Breast epithelium (tissue), 4 donors: Measurements from ENCODE around the gene BTBD17. TPM values are rescaled to one million over a fixed set of nuclear protein-coding genes. Genes with fewer than 3 reads are reported as not detected.

Source experiments
- DNase-seq, 2 donors: peaks; one replicate each; pipeline ENCODE4 v3.0.0-alpha.2; 2019; ENCODE audit warnings: low spot score in 2 of 2
- H3K27ac ChIP-seq, 2 donors: fragments of 200-600 bp; sonication (generic) in 1 of 2; one replicate each; pipeline ENCODE4 v1.5.1; 2016 to 2019; ENCODE audit warnings: mild to moderate bottlenecking in 1 of 2
- H3K27me3 ChIP-seq, 2 donors: fragments of 200-600 bp; sonication (generic) in 1 of 2; one replicate each; pipeline versions ENCODE4 v1.5.1 to v1.6.0; 2017 to 2019; ENCODE audit warnings: control low read depth in 1 of 2, mild to moderate bottlenecking in 1 of 2
- H3K36me3 ChIP-seq: fragments of 200-600 bp; one replicate; pipeline ENCODE4 v1.5.1; 2019
- H3K4me1 ChIP-seq, 2 donors: fragments of 200-600 bp; sonication (generic); one replicate each; pipeline ENCODE4 v1.5.1; 2016 to 2019; ENCODE audit warnings: control low read depth in 1 of 2
- H3K4me3 ChIP-seq, 3 donors: fragments of 200-600 bp; sonication (generic); 1 replicate in 2 of 3; 2 replicates in 1 of 3; pipeline ENCODE4 v1.5.1; 2016 to 2019; ENCODE audit warnings: mild to moderate bottlenecking in 3 of 3, moderate library complexity in 2 of 3
- H3K9me3 ChIP-seq, 2 donors: fragments of 200-600 bp; sonication (generic) in 1 of 2; one replicate each; pipeline ENCODE4 v1.5.1; 2016 to 2019; ENCODE audit warnings: control low read depth in 1 of 2
- CTCF ChIP-seq, 3 donors: fragments of 450-650 bp; IDR thresholded peaks; one replicate each; pipeline ENCODE4 v1.5.1; 2016 to 2017; ENCODE audit warnings: antibody characterized with exemption in 3 of 3, mild to moderate bottlenecking in 3 of 3, moderate library complexity in 3 of 3
- POLR2A ChIP-seq: fragments of 450-650 bp; IDR thresholded peaks from one replicate; pipeline ENCODE4 v1.6.1; 2016; ENCODE audit warnings: antibody characterized with exemption, mild to moderate bottlenecking, moderate library complexity
- POLR2AphosphoS5 ChIP-seq, 3 donors: sonication (generic); formaldehyde crosslinking; IDR thresholded peaks; one replicate each; pipeline ENCODE4 v1.6.1; 2017; ENCODE audit warnings: antibody characterized with exemption in 3 of 3
- intact Hi-C: fragments of 100-400 bp; cut with DNase I; formaldehyde crosslinking; loops from one replicate; pipeline ENCODE4 v1.15.1; 2023; ENCODE audit warnings: low total_unique reads
- total RNA-seq, 3 donors: library from RNA; depleted of rRNA; stranded (reverse); fragments of >200 nt; gene quantifications; one replicate each; pipeline ENCODE4 v1.1.0, GENCODE V29; 2016

The BTBD17 gene
- total RNA-seq, 3 donors from 2014 or later = not detected

DNA sequence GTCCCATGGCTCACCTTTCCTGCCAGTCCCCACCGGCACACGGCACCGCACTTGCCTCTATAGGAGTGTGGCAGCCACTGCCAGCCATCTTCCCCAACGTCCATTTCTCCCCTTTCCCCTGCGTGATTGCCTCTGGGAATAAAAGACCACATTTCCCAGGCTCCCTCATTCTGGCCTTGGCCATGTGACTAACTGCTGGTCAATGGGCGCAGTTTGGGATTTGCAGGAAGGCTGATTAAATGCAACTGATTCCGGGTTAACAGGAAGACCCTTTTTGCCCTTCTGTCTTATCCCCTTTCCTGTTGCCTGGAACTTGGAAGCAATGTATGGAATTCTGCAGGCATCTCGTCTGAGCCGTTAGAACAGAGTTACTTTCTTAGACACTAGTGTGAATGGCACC is 3.0 kb downstream of the BTBD17 start:
- H3K27me3 ChIP-seq = peaks cover 0 to 84% of the 10 kb centered on the region in 2 donors
- intact Hi-C loops = no loop called here

DNA sequence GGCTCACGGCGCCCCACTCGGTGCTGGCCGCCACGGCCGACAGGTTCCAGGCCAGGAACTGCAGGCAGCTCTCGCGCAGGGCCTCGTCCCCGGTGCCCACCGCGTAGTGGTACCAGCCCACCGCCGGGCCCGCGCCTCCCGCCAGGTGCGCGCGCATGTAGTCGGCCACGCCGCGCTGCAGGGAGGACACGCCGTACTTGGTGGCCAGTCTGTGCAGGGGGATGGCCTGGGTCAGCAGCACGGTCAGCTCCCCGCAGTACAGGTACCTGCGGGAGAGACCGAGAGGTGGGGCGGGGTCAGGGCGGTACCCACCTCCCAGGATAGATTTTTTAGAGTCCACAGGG is 4.2 kb downstream of the BTBD17 start:
- H3K27me3 ChIP-seq = peaks cover 0 to 96% of the 10 kb centered on the region in 2 donors
- peak overlapping the region in 2 of 3 donors; percentile 27 to 59 for H3K4me3 ChIP-seq
- H3K9me3 ChIP-seq = no peaks in the 10 kb centered on the region
- TF ChIP-seq POLR2A (no peak), CTCF (IDR thresholded peaks at IDR 0.05) (no peak), POLR2AphosphoS5 (IDR thresholded peaks at IDR 0.05) (no peak)
- H3K36me3 ChIP-seq = no peaks in the 10 kb centered on the region
- H3K4me1 ChIP-seq = no peaks in the 10 kb centered on the region
- no peak overlapping the region for H3K27ac ChIP-seq
- DNase-seq = no peak
- intact Hi-C loops = no loop called here

More for the DNA sequence above, 3.0 kb downstream of the BTBD17 start:
- H3K27ac ChIP-seq = no peak overlapping the region
- TF ChIP-seq CTCF (IDR thresholded peaks at IDR 0.05) = no peak
- no peak for TF ChIP-seq POLR2AphosphoS5 (IDR thresholded peaks at IDR 0.05)
- TF ChIP-seq POLR2A = no peak
- H3K4me3 ChIP-seq = no peak overlapping the region
- DNase-seq = no peak
- H3K9me3 ChIP-seq = no peaks in the 10 kb centered on the region
- no peaks in the 10 kb centered on the region for H3K36me3 ChIP-seq
- H3K4me1 ChIP-seq = no peaks in the 10 kb centered on the region

DNA sequence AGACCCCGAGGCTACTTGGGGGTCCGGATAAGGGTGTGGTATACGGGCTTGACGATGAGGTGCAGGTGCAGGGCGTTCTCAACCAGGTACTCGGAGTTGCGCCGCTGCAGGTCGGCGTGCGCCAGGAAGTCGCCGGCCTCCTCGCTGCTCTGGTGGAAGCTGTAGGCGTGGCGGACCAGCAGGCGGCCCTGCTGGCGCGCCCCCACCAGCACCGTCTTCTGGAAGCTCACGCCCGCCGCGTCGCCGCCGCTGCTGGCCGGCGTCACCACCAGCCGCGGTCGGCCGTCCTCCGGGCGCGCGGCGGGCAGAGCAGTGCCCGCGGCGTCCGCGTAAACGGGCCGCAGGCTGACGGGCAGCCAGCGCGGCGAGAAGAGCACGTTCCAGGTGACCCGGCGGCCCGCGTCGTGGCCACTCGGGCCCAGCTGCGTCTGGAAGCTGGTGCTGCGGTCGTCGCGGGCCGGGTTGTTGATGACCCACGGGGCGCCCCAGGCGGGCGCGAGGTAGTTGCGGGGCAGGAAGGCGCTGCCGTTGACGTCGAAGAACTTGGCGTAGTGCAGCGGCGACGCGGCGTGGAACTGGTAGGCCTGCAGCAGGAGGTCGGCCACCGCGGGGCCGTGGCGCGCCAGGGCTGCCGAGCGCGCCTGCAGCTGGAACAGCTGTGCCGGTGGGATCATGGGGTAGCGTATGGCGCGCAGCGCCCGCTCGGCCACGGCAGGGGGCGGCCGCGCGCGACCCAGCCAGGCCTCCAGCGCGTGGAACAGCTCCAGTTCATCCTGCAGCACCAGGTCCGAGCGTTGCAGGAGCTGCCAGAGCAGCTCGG is 4.8 kb downstream of the BTBD17 start:
- intact Hi-C loops = no loop called here
- Histone ChIP-seq H3K27me3 (peaks cover 3 to 96% of the 10 kb centered on the region in 2 donors), H3K4me1 (no peaks in the 10 kb centered on the region), H3K27ac (no peak overlapping the region), H3K4me3 (peak overlapping the region in 2 of 3 donors; percentile 27 to 59), H3K36me3 (no peaks in the 10 kb centered on the region), H3K9me3 (no peaks in the 10 kb centered on the region)
- no peak for TF ChIP-seq CTCF (IDR thresholded peaks at IDR 0.05)
- no peak for TF ChIP-seq POLR2A
- no peak for TF ChIP-seq POLR2AphosphoS5 (IDR thresholded peaks at IDR 0.05)
- no peak for DNase-seq

GRCh38 chr17:74355065-74355464 is 6.6 kb downstream of the BTBD17 start:
- TF ChIP-seq POLR2AphosphoS5 (IDR thresholded peaks at IDR 0.05) (no peak), CTCF (IDR thresholded peaks at IDR 0.05) (no peak), POLR2A (no peak)
- intact Hi-C loops = no loop called here
- H3K4me3 ChIP-seq = no peak overlapping the region
- H3K27ac ChIP-seq = no peak overlapping the region
- DNase-seq = no peak
- no peaks in the 10 kb centered on the region for H3K36me3 ChIP-seq
- peaks cover 3 to 92% of the 10 kb centered on the region in 2 donors for H3K27me3 ChIP-seq
- no peaks in the 10 kb centered on the region for H3K4me1 ChIP-seq
- H3K9me3 ChIP-seq = no peaks in the 10 kb centered on the region

- Histone ChIP-seq H3K4me1 (no peaks in the 10 kb centered on the region), H3K27ac (no peak overlapping the region), H3K4me3 (no peak overlapping the region), H3K36me3 (no peaks in the 10 kb centered on the region), H3K9me3 (no peaks in the 10 kb centered on the region), H3K27me3 (peaks cover 3 to 87% of the 10 kb centered on the region in 2 donors)
- TF ChIP-seq CTCF (IDR thresholded peaks at IDR 0.05) (no peak), POLR2AphosphoS5 (IDR thresholded peaks at IDR 0.05) (no peak)
- DNase-seq = no peak
- intact Hi-C loops = no loop called here
Observed at GRCh38 chr17:74354561-74354960, 7.1 kb downstream of the BTBD17 start.
